Loucy (cell line): ENCODE measurements around the gene MYH6.

Experiments
- CTCF ChIP-seq: fragments of 200-600 bp; sonication (generic); conservative IDR thresholded peaks from 2 replicates; pipeline ENCODE4 v1.5.1; 2014; ENCODE audit warnings: mild to moderate bottlenecking, antibody characterized with exemption, low read length
- EZH2phosphoT487 ChIP-seq: fragments of 200-600 bp; IDR thresholded peaks from 2 replicates; pipeline ENCODE4 v1.6.1; 2018; ENCODE audit warnings: antibody characterized with exemption, mild to moderate bottlenecking, moderate library complexity, borderline replicate concordance

GRCh38 chr14:23385642-23386265, 22.3 kb downstream of the MYH6 start:
- no peak for TF ChIP-seq CTCF
- TF ChIP-seq EZH2phosphoT487, result no peak
